ENCODE measurements around the gene ARHGAP15.
"Not testable (repeated sequence)": the region's sequence is repeated elsewhere in the genome, so short reads cannot be mapped to it uniquely, and the experiment has no call there.

DNA sequence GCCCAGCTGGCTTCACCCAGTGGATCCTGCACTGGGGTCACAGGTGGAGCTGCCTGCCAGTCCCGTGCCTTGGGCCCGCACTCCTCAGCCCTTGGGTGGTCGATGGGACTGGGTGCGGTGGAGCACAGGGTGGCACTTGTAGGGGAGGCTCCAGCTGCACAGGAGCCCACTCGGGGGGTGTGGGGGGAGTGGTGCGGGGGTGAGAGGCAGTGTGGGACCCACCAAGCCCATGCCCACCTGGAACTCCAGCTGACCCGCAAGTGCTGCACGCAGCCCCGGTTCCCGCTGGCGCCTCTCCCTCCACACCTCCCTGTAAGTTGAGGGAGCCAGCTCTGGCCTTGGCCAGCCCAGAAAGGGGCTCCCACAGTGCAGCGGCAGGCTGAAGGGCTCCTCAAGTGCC, 39.7 kb upstream of the ARHGAP15 start:
- TF ChIP-seq, protein P1, sequence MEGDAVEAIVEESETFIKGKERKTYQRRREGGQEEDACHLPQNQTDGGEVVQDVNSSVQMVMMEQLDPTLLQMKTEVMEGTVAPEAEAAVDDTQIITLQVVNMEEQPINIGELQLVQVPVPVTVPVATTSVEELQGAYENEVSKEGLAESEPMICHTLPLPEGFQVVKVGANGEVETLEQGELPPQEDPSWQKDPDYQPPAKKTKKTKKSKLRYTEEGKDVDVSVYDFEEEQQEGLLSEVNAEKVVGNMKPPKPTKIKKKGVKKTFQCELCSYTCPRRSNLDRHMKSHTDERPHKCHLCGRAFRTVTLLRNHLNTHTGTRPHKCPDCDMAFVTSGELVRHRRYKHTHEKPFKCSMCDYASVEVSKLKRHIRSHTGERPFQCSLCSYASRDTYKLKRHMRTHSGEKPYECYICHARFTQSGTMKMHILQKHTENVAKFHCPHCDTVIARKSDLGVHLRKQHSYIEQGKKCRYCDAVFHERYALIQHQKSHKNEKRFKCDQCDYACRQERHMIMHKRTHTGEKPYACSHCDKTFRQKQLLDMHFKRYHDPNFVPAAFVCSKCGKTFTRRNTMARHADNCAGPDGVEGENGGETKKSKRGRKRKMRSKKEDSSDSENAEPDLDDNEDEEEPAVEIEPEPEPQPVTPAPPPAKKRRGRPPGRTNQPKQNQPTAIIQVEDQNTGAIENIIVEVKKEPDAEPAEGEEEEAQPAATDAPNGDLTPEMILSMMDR (IDR thresholded peaks at IDR 0.05): not testable (repeated sequence)
- not testable (repeated sequence) for TF ChIP-seq ZFX (IDR thresholded peaks at IDR 0.05; ENCODE audit: borderline replicate concordance)

All from 22Rv1 (cell line).